ENCODE measurements around the gene PADI2.

Gene PADI2

DNA sequence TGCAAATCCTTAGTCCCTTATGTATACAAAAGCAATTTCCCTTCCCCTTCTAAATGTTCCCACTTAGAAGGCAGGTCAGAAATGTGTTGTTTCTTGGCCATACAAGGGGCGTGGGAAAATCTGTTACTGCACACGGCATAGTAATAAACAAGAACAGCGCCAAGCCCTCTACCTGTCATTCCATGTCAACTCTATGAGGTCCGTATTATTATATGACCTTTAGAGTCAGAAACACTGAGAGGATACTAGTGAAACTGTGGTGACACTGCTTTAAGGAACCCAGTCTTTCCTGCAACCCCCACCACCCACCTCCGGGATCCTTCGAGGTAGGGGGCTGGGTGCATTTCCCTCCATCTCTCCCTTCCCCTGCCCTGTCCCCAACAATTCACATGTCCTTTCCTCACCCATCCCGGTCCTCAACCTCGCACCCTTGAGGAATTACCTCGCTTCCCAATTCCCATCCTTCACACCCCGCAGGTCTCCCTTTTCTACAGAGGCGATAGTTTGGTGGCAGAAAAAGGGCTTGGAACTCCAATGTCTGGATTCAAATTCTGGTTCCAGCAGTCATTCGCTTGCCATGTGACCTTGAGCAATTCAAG lies 66.1 kb downstream of the PADI2 start:
- DNase-seq: no peak

DNA sequence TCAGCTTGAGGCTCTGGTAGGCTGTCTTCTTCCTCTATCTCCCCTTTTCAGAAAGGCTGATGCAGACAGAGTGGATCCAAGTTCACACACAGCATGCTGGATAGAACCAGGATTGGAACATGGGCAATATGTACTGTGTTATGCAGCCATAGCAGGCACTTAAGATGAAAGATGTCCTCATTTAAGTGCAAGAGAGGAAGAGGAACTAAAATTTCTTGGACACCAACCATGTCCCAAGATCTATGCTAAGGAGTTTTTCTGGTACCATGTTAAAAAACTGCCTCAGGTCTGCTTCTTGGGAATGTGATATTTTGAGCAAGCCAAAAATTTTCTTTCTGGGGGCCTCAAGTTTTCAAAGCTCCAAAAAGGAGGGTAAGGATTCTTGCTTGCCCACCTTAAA lies 66.6 kb downstream of the PADI2 start:
- DNase-seq: no peak

GRCh38 chr1:17052038-17052437 lies 67.2 kb downstream of the PADI2 start:
- no peak for DNase-seq

- no peak for DNase-seq
Measured at GRCh38 chr1:17047924-17048323, 71.3 kb downstream of the PADI2 start.

- DNase-seq: no peak
Measured at GRCh38 chr1:17046334-17046657, 73.0 kb downstream of the PADI2 start.

DNA sequence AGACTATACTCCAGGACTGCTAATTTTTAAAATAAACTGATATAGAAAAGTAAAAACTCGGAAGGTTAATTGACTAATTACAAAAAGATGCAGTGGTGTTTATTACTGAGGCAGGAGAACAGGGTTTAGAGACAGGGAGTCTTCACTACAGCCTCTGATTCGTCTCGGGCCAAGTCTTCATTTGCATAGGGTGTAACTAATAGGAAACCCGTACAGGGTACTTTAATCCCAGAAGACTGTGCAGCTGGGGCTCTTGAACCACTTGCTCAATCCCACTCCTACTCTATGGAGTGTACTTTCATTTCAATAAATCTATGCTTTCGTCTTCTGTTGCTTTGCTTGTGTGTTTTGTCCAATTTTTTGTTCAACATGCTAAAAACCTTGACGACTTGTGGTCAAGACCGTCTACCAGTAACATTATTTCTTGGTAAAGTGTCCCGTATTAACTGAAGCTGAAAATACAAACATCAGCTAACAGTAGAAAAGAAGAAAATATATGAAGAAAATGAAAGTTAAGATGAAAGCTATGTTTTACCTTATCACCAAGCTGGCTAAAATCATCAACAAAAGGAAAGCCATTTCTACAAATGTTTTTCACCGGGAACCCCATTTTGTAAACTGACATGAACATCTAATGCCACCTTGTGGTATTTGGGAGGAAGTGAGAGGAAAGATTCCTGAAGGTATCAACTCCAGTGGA lies 73.5 kb downstream of the PADI2 start:
- peak; percentile 63 for DNase-seq

DNA sequence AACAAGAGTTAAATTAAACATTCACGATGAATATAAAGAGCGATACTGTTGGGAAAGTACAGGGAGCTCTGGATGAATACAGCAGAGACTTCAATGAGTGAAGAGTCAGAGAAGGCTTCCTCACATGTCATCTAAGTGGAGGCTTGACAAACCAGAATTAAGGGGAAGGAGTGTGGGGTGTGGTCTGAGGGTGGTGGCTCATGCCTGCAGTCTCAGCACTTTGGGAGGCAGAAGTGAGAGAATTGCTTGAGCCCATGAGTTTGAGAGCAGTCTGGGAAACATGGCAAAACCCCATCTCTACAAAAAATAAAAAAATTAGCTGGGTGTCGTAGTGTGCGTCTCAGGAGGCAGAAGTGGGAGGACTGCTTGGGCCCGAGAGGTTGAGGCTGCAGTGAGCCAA lies 74.1 kb downstream of the PADI2 start:
- DNase-seq: no peak

GRCh38 chr1:17043676-17044075 lies 75.6 kb downstream of the PADI2 start:
- no peak for DNase-seq

- DNase-seq: no peak
Measured at GRCh38 chr1:17040135-17040534, 79.1 kb downstream of the PADI2 start.

DNA sequence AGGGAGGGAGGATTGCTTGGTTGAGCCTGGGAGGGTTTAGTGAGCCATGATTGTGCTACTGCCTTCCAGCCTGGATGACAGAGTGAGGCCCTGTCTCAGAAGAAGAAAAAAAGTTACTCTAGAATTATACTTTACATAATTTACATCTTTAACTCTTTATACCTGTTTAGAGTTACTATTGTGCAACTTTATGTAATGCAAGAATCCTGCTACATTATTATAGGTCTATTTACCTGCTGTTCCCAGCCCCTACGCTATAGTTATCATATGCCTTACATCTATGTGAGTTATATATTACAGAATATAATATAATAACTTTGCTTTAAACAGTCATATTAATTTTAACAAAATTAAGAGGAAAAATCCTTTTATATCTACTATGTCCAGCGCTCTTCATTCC lies 79.7 kb downstream of the PADI2 start:
- DNase-seq: no peak

DNA sequence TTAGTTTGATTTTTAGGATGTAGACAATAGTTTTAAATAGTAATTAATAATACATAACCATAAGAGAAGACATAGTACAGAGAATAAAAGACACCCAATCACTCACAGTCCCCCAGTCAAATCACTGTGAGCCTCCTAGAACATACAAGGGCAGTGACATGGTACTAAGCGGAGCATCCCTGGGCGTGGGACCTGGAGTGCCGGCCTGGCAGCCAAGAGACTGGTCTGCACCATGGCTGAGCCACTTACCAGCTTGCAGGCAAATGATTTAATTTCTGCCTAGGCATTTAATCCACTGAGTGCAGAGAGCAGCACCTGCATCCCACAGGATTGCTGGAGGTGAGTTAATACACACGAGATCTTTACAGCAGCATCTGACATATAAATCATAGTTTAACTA lies 85.8 kb downstream of the PADI2 start:
- no peak for DNase-seq

DNA sequence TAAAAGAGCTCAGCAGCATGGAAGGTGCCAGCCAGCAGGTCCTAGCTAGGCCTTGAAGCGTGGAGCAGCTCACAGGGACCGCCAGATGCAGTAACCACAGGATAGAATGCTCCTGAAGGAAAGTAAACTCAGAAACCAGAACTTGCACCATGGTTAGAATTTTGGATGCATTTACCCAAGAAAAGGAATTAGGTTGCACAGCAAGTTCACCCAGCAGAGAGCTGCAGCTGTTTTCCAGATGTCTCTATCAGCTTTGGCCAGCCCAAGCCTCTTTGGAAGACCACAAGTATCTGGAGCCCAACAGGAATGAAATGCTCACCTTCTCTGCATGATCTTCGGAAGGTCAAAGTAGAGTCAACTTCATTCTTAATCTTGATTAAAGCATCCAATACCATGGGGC lies 86.5 kb downstream of the PADI2 start:
- DNase-seq: no peak

DNA sequence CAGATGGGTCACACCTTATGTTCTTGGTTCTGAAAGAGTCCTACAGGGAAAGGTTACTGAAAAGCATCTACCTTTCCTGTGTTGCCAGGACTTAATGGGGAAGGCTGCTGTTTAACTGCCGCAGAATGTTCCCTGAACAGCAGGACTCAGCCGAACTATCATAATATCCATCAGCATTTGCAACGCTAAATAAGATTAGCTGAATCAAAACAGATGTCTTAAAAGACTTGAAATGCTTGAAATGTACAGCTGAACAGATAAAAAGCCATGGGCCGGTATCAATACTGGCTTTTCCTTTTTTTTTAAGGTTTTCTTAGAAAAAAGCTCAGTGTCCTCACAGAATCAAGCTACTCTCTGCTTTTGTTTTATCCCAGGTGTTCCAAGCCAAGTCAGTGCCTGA lies 87.8 kb downstream of the PADI2 start:
- DNase-seq: no peak

DNA sequence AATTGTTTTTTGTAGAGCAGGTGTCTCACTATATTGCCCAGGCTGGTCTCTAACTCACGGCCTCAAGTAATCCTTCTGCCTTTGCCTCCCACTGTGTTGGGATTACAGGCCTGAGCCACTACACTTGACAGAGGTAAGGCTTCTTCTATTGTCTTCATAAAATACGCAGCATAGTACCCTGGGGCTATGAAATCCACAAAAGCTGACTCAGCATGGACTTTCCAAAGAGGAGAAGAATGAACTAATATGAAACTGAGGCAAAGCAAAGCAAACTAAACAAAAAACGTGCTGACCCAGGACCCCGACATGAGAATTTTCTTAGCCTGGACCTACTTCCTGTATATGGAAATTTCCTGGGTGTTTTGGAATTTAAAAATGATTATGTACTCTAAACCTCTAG lies 89.0 kb downstream of the PADI2 start:
- DNase-seq: no peak

DNA sequence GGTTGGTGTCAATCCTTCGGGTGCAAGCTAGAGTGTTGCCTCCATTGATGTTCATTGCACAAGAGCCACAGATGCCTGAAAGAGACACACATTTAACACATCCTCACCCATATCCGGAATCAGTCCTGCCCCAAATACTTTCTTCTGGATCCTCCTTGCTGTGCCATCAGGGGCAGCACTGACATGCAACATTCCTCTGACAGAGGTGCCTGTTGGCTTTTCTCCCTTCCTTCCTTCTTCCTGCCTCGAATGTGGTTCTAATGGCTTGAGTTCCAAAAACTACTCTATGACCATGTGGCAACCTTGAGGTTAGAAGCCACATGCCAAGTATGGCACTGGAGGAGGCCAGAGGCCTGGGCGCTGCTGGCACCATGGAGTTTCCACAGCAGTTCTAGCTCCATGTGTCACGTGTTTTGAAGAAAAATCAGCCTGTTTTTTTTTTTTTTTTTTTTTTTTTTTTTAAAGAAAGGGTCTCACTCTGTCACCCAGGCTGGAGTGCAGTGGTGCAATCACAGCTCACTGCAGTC lies 90.5 kb downstream of the PADI2 start:
- no peak for DNase-seq

GRCh38 chr1:17027900-17028299 lies 91.4 kb downstream of the PADI2 start:
- no peak for DNase-seq

- DNase-seq: no peak
Measured at GRCh38 chr1:17027403-17027802, 91.8 kb downstream of the PADI2 start.

DNA sequence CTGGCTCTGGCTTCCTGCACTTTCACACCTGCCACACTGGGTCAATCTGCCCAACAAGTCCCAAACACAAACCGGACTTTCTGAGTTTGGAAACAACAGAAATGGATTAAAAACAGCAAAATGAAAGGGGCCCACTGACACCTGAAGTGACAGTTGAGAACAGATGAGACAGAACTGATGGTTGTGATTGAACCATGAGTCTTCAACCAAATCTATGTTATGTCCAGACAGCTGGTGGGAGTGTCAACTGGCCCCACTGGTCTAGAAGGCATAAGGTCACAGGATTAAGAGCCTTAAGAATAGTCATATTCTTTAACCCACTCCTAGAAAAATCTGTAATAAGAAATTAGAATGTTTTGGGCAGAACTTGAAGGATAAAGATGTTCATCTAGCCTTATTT lies 94.5 kb downstream of the PADI2 start:
- DNase-seq: no peak

DNA sequence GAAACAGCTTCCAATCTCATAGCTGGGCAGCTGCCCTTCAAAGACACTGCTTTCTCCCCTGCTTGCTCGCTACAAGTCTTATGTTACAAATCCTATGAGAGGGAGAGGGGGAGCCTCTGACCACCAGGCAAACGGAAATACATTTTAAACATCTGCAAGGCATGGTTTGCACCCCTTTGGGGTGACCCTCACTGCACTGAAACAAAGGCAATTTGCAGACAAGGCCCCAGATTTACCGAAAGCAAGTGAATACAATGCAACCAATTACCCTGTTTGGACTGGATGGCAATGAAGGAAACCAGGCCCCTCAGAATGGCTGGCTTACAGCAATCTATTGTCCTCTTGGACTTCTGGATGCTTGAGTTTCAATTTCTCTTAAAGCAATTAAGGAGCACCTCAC lies 95.7 kb downstream of the PADI2 start:
- no peak for DNase-seq

DNA sequence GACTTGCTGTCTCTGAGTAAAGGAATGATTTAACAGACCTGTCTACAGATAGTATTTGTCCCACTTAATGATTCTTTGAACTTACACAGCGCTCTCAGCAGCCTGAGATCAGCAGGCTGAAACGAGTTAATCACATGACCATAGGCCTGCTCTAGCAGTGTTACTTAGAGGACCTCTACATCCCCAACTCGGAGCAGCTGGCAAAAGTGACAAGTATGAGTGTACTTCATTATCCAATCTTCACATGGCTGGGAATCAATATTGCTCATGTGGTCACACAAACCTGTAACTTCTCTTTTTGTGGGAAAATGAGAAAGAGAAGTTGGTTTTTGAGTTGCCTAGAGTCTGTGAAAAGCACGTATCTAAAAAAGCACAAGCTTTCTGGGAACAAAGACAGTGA lies 96.1 kb downstream of the PADI2 start:
- no peak for DNase-seq

GRCh38 chr1:17021896-17022295 lies 97.4 kb downstream of the PADI2 start:
- DNase-seq: no peak

DNA sequence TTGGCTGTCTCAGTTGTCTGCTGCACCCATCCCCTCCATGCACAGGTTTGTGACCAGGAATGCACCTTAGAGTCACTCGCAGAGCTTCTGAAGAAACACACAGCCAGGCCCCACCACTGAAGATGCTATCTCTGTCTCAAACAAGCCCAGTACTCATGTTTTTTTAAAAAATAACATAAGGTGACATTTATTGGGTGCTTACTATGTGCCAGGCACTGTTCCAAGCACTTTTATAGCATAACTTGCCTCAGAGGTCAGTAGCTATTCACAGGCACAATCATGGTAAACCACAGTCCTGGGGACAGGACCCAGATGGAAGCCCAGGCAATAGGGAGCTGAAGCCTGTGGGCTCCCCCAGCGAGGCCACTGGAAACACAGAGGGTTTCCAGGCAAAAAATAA lies 98.7 kb downstream of the PADI2 start:
- no peak for DNase-seq

DNA sequence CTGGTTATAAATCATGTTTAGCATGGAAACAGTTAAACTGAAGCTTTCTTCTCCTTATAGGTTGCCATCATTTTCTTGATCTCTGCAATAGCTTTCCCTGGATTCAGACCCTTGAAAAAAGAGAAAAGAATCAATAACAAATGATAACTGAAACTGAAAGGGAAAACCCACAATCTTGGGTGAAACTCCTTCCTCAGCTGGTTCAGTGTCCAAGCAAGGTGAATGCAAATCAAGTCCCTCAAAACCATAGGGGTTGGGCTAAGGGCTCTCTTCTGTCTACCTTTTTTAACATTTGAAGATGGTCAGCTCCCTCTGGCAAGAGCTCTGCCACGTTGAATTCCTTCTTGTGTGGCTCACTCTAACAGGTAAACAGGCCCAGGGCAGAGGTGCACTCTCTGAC lies 100.4 kb downstream of the PADI2 start:
- DNase-seq: no peak

GRCh38 chr1:17017435-17017834 lies 101.8 kb downstream of the PADI2 start:
- no peak for DNase-seq
